NCI-H146 treated with DMSO at 0.1 percent for 48 hours (cell line): ENCODE results near the gene NFE2L3.
"Not testable (repeated sequence)": the region's sequence is repeated elsewhere in the genome, so short reads cannot be mapped to it uniquely, and the experiment has no call there.

Source experiments
- DNase-seq: peaks from one replicate; lab custom pipeline; 2025; ENCODE audit not compliant: unreplicated experiment; lab: John Stamatoyannopoulos, UW

The NFE2L3 gene

DNA sequence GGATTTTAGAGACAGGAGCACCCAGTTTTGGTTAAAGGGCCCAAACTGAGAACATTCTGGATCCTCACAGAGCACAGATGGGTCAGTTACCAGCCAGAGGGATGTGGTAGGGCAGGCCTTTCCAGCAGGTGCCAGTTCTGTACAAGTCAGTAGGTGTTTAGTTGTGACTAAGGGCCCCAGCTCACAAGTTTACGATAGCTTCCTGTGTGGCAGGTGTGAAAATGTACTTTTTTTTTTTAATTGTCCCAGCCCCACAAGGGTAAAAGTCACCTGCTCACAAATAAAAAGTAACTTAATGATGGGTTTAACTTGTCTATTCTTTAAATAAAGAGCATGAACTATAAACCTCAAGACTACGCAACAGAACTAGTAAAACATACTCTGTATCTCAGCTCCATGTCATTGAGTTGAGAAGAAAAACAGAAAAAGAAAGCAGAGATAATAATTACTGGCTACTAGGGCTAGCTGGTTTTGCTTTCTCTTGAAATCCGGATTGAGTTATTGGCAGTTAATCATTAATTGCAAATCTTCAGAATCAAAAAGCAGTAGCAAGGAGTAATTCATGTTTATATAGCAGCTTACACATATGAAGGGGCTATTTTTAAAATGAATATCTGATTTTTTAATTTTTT, 15.4 kb downstream of the NFE2L3 start:
- no peak for DNase-seq

DNA sequence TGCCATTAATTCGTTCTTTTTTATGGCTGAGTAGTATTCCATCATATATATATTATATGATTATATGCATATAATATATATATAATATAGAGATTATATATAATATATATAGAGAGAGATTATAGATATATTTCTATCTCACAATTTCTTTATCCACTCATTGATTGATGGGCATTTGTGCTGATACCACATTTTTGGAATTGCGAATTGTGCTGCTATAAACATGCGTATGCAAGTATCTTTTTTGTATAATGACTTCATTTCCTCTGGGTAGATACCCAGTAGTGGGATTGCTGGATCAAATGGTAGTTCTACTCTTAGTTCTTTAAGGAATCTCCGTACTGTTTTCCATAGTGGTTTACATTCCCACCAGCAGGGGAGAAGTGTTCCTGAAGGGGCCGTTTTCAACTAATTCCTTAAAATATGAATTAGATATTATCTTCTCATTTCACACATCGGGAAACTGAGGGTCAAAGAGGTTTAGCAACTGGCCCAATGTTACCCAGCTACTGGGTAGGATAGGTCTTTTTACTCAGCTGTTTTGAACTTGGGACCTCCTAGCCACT, 16.5 kb downstream of the NFE2L3 start:
- no peak for DNase-seq

DNA sequence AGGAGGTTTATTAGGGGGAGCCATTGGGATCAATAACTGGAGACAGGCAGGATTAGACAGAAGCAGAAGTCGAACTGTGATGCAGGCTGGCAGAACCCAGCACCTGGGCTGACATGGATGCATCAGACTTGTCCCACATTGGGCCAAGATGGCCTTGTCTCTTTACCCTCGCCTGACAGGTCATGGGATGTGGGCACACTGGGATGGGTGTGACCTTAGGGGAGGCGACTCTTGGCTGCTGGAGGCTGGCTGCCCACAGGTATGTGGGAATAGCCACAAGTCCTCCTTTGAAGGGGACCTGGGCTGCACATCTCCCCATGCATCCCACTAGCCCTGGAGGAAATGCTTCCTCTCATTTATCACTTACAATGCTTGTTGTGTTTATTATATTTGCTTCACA, 17.3 kb downstream of the NFE2L3 start:
- DNase-seq = no peak

DNA sequence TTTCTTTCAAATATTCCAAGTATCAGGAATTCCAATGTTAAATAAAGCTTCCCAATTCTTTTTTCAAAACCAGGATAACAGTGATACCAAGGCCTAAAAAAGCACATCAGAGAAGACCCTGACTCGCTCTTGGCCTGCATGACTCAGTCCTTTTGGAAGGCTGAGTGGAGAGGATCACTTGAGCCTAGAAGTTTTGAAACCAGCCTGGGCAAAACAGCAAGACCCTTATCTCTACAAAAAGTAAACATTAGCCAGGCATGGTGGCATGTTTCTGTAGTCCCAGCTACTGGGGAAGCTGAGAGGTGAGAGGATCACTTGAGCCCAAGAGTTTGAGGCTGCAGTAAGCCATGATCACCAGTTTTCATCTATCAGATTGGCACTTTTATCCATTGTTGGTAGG, 18.7 kb downstream of the NFE2L3 start:
- DNase-seq = no peak

DNA sequence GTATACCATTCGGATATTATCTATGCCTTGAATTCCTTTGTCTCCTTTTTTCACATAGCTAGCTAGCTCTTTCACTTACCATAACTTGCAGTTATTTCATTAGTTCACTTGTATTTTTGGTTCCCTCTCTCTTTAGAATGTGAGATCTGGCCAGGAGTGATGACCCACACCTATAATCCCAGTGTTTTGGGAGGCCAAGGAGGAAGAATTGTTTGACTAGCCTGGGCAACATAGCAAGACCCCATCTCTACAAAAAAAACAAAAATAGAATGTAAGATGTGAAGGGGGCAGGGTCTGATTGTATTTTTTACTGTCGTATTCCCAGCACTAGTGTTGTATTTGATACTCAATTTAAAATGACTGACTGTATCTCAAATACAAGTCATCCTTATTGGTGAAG, 19.6 kb downstream of the NFE2L3 start:
- no peak for DNase-seq

DNA sequence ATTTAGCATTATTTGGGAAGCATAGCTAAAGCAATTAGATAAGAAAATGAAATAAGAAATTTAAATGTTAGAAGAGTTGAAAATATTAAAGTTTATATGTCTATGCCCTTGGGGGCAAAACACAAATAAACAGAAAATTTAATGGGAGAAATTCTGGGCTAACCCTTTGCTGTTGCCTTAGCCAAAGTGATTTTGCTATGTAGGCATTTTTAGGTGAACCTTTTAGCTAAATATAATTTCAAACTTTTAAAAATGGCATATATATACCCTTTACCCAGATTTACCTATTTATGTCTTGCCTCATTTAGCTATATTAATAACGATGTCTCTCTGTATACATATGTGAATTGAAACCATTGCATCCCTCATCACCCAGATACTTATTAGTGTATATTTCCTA, 20.1 kb downstream of the NFE2L3 start:
- DNase-seq = no peak

DNA sequence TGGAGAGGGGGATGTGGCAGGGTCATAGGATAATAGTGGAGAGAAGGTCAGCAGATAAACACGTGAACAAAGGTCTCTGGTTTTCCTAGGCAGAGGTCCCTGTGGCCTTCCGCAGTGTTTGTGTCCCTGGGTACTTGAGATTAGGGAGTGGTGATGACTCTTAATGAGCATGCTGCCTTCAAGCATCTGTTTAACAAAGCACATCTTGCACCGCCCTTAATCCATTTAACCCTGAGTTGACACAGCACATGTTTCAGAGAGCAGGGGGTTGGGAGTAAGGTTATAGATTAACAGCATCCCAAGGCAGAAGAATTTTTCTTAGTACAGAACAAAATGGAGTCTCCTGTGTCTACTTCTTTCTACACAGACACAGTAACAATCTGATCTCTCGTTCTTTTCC, 23.9 kb downstream of the NFE2L3 start:
- DNase-seq = not testable (repeated sequence)

DNA sequence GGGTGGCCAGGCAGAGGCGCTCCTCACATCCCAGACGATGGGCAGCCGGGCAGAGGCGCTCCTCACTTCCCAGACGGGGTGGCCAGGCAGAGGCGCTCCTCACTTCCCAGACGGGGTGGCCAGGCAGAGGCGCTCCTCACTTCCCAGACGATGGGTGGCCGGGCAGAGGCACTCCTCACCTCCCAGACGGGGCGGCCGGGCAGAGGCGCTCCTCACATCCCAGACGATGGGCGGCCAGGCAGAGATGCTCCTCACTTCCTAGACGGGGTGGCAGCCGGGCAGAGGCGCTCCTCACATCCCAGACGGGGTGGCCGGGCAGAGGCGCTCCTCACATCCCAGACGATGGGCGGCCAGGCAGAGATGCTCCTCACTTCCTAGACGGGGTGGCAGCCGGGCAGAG, 24.7 kb downstream of the NFE2L3 start:
- not testable (repeated sequence) for DNase-seq

DNA sequence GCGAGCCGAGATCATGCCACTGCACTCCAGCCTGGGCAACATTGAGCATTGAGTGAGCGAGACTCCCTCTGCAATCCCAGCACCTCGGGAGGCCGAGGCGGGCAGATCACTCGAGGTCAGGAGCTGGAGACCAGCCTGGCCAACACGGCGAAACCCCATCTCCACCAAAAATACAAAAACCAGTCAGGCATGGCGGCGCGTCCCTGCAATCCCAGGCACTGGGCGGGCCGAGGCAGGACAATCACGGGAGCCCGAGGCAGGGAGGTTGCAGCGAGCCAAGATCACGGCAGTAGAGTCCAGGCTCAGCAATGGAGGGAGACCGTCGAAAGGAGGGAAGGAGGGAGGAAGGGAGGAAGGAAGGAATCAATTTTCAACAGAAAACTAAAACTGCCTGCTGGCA, 25.3 kb downstream of the NFE2L3 start:
- not testable (repeated sequence) for DNase-seq

DNA sequence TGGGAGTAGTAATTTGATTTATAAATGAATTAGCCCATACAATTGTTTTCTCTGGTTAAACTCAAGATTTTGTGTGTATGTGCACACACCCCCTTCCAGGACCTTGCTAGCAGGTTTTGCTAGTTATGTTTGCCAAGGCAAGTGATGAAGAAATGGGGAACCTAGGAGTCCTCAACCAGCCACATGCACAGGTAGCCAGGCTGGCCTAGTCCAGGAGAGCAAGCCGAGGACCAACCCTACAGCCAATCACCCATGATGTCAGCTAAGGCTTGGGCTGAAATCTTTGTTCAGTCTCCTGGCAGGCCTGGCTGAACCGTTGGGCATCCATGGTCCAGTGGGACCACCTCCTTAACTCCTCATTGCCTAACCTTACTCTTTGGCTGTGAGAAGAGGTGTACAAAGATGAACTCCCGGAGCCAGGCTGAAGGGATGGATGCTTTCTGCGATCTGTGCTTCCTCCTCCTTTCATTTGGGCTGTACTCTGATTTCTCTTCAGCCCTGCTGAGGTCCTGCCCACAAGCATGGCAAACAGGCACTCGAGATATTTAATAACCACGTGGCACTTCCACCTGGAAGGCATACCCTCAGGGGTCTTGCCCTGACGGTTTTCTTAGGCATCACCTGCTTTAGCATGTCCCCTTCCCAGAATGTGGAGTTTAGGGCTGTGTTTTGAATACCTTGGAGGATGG, 26.4 kb downstream of the NFE2L3 start:
- no peak for DNase-seq

DNA sequence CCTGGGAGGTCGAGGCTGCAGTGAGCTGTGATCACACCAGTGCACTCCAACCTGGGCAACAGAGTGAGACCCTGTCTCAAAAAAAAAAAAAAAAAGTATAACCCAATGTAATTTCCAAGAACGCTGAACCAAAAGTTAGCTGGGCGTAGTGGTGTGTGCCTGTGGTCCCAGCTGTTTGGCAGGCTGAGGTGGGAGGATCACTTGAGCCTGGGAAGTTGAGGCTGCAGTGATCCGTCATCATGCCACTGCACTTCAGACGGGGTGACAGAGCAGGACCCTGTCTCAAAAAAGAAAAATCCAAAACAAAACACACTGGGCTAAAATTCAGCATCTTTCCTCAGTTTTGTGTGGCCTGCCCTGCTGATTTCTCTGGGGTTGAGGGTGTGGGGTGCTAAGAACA, 27.4 kb downstream of the NFE2L3 start:
- no peak for DNase-seq

DNA sequence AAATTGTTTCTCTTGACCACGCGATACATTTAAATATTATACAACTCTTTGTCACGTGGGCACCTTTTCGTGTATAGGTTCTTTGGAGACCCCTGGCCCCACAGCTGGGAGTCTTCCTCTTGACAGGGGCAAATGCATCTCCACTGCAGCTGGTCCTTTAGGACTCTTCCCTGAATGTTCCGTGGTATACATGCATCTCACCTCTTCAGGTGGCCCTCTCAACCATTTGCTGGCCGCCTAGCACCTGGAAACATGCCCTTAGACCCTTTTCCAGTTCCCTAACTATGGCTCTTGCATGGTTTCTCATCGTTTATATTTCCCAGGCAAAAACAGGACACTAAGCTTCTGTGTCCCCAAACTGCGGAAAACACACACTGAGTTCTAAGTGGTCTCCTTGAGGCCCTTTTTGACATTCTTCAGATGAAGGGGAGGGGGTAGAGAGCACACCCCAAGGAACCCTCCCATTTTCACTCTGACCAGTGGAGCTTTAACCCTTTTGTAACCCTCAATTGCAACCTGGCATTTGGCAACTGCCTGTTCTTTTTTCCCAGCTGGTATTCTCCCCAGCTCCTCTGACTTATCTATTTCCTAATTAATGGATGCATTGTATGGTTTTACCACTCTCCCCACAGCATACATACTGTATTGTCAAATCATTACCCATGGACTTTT, 28.0 kb downstream of the NFE2L3 start:
- DNase-seq = no peak

DNA sequence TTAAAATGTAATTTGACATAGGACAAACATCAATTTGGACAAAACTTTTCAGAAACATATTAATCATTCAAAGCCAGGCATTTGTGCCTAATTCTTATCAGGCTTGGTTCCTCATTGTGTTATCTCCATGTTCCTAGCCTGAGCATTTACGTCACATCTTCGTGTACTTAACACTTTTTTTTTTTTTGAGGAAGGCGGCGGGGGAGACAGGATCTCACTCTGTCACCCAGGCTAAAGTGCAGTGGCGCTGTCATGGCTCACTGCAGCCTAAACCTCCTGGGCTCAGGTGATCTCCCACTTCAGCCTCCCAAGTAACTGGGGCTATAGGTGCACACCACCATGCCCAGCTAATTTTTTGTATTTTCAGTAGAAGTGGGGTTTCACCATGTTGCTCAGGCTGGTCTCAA, 28.8 kb downstream of the NFE2L3 start:
- DNase-seq = no peak

DNA sequence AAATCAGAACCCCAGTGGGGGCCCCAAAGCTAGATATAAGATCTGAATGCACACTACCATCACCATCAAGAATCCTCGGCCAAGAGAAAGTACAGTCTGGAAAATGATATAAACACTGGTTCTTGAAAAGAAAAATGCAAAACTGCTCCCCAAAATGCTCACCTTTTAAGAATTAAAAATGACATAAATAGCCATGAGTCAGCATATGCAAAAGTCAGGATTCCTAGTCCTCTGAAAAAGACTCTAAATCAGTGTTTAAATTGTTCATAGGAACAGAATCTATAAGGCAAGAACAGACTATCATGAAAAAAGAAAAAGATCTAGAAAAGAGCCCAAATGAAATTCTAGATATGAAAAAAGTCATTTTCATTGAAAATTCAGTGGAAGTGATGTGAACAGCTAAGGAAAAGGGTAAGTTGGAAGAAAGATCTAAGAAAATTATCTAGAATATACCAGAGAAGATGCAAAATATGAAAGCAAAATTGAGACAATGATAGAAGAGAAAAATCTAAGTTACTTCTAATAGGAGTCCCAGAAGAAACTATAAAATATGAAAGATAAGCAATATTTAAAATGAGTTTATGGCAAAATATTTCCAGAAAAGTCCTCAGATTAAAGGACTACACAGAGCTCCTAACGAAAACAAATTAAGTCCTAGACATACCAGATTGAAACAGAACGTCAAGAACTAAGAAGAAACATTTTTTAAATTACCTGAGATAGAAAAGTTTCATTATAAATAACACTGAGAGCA, 29.7 kb downstream of the NFE2L3 start:
- no peak for DNase-seq

DNA sequence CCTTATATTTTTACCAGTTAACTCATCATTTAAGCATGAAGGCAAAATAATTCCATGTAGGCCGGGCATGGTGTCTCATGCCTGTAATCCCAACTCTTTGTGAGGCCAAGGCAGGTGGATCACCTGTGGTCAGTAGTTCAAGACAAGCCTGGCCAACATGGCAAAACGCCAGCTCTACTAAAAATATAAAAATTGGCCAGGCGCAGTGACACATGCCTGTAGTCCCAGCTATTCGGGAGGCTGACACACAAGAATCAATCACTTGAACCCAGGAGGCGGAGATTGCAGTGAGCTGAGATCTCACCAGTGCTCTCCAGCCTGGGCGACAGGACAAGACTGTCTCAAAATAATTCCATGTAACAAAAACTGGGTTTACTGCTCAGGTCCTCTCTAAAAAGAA, 30.3 kb downstream of the NFE2L3 start:
- no peak for DNase-seq

DNA sequence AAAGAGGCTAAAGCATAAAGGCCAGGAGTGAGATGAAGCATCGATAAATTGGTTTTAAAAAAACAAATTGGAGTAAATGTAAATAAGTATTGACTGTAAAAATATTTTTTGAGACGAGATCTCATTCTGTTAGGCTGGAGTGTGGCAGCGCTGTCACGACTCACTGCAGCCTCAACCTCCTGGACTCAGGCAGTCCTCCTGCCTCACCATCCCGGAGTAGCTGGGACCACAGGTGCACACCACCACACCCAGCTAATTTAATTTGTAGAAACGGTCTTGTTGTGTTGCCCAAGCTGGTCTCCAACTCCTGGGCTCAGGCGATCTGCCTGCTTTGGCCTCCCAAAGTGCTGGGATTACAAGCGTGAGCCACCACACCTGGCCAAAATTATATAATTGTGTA, 30.7 kb downstream of the NFE2L3 start:
- DNase-seq = no peak

DNA sequence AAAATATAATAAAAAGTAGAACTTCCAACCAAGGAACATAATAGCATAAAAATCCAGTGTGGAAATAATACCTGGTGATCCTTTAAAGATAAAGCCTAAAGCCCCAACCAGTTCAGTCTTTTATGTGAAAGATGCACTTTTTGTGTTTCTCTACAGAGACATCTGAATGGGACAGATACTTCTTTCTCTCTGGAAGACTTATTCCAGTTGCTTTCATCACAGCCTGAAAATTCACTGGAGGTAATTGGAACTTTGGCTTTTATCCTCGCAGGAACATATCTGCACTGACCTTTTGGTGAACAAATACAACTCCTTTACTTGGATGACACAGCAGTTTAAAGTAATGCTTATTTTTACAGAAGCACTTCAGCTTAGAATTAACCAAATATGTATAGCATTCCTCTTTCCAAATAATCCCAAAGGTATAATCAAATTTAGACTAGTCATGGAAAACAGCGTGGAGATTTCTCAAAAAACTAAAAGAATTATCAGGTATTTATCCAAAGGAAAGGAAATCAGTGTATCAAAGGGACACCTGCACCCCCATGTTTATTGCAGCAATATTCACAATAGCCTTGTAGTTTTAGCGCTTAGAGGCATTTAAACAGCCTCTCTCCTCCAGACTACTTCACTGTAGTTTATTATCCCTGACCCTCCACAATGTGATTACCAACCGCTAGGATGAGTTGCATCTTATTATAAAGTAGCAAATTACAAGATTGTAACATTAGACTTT, 31.7 kb downstream of the NFE2L3 start:
- DNase-seq = no peak

DNA sequence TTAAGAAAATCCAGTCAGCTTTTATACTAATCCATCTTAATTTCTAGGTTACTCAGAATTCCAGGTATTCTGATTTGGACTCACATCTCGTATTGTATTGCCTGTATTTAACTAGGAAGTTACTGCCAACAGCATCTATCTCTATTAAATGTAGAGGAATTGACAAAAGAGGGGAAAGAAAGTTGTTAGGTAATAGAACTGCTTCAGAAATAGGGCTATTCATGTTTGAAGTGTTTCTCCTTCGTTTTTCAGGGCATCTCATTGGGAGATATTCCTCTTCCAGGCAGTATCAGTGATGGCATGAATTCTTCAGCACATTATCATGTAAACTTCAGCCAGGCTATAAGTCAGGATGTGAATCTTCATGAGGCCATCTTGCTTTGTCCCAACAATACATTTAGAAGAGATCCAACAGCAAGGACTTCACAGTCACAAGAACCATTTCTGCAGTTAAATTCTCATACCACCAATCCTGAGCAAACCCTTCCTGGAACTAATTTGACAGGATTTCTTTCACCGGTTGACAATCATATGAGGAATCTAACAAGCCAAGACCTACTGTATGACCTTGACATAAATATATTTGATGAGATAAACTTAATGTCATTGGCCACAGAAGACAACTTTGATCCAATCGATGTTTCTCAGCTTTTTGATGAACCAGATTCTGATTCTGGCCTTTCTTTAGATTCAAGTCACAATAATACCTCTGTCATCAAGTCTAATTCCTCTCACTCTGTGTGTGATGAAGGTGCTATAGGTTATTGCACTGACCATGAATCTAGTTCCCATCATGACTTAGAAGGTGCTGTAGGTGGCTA, 32.5 kb downstream of the NFE2L3 start:
- DNase-seq = not testable (repeated sequence)

DNA sequence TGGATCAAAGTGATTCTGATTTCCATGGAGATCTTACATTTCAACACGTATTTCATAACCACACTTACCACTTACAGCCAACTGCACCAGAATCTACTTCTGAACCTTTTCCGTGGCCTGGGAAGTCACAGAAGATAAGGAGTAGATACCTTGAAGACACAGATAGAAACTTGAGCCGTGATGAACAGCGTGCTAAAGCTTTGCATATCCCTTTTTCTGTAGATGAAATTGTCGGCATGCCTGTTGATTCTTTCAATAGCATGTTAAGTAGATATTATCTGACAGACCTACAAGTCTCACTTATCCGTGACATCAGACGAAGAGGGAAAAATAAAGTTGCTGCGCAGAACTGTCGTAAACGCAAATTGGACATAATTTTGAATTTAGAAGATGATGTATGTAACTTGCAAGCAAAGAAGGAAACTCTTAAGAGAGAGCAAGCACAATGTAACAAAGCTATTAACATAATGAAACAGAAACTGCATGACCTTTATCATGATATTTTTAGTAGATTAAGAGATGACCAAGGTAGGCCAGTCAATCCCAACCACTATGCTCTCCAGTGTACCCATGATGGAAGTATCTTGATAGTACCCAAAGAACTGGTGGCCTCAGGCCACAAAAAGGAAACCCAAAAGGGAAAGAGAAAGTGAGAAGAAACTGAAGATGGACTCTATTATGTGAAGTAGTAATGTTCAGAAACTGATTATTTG, 33.3 kb downstream of the NFE2L3 start:
- no peak for DNase-seq
